HG03064 (cell line): ENCODE data around the gene CCDC106.

ENCODE experiments used
- ATAC-seq: cut with Tn5 transposase; IDR thresholded peaks from one replicate; pipeline ENCODE4 v1.9.1; 2021; ENCODE audit warnings: low read depth; ENCODE audit not compliant: unreplicated experiment

The CCDC106 gene

GRCh38 chr19:55666343-55667005 lies 18.5 kb downstream of the CCDC106 start:
- ATAC-seq: no peak

- ATAC-seq: no peak
Observed at GRCh38 chr19:55667006-55667381, 19.0 kb downstream of the CCDC106 start.

GRCh38 chr19:55667511-55667910 lies 19.5 kb downstream of the CCDC106 start:
- ATAC-seq: no peak

GRCh38 chr19:55667958-55668357 lies 19.9 kb downstream of the CCDC106 start:
- no peak for ATAC-seq

- ATAC-seq: no peak
Observed at GRCh38 chr19:55668603-55669348, 20.8 kb downstream of the CCDC106 start.

GRCh38 chr19:55669418-55670279 lies 21.6 kb downstream of the CCDC106 start:
- ATAC-seq: no peak

GRCh38 chr19:55670280-55671053 lies 22.5 kb downstream of the CCDC106 start:
- no peak for ATAC-seq

- no peak for ATAC-seq
Observed at GRCh38 chr19:55671054-55671378, 23.0 kb downstream of the CCDC106 start.

- ATAC-seq: no peak
Observed at GRCh38 chr19:55672418-55672817, 24.4 kb downstream of the CCDC106 start.

GRCh38 chr19:55673465-55673864 lies 25.5 kb downstream of the CCDC106 start:
- ATAC-seq: no peak

GRCh38 chr19:55673889-55674288 lies 25.9 kb downstream of the CCDC106 start:
- no peak for ATAC-seq

- ATAC-seq: peak; percentile 3
Observed at GRCh38 chr19:55674459-55674840, 26.4 kb downstream of the CCDC106 start.

- ATAC-seq: peak; percentile 53
Observed at GRCh38 chr19:55674841-55675660, 27.0 kb downstream of the CCDC106 start, which contains the start of gene EPN1. TSS of gene EPN1 (plus strand) at chr19:55675226. CDS start at chr19:55678628, 3,402 bp downstream.

- no peak for ATAC-seq
Observed at GRCh38 chr19:55675661-55676354, 27.8 kb downstream of the CCDC106 start.

- ATAC-seq: no peak
Observed at GRCh38 chr19:55676383-55676782, 28.4 kb downstream of the CCDC106 start.

- ATAC-seq: no peak
Observed at GRCh38 chr19:55676889-55677505, 29.0 kb downstream of the CCDC106 start.

GRCh38 chr19:55677572-55678028 lies 29.6 kb downstream of the CCDC106 start:
- ATAC-seq: no peak

GRCh38 chr19:55678121-55678671 lies 30.2 kb downstream of the CCDC106 start:
- peak; percentile 57 for ATAC-seq
